ENCODE results near the gene TNFRSF1B.

- TF ChIP-seq CTCF (tag by site-specific recombination; IDR thresholded peaks at IDR 0.05) (no peak), REST (tag by site-specific recombination; IDR thresholded peaks at IDR 0.05) (no peak), TRIM28 (IDR thresholded peaks at IDR 0.05; ENCODE audit: borderline replicate concordance, low read length) (no peak), KLF10 (tag by site-specific recombination; IDR thresholded peaks at IDR 0.05) (no peak), SP2 (tag by site-specific recombination; IDR thresholded peaks at IDR 0.05) (no peak), ZNF394 (tag by site-specific recombination; IDR thresholded peaks at IDR 0.05; ENCODE audit: borderline replicate concordance) (no peak)
Measured at GRCh38 chr1:12209495-12209832, 42.7 kb downstream of the TNFRSF1B start.

Data from HEK293 (cell line).